ENCODE data around the gene MLIP. TPM values are rescaled to one million over a fixed set of nuclear protein-coding genes. Genes with fewer than 3 reads are reported as not detected.

The MLIP gene
- total RNA-seq, 1 experiment from 2014 or later: not detected

- no peak for ATAC-seq
- TF ChIP-seq, protein P1, sequence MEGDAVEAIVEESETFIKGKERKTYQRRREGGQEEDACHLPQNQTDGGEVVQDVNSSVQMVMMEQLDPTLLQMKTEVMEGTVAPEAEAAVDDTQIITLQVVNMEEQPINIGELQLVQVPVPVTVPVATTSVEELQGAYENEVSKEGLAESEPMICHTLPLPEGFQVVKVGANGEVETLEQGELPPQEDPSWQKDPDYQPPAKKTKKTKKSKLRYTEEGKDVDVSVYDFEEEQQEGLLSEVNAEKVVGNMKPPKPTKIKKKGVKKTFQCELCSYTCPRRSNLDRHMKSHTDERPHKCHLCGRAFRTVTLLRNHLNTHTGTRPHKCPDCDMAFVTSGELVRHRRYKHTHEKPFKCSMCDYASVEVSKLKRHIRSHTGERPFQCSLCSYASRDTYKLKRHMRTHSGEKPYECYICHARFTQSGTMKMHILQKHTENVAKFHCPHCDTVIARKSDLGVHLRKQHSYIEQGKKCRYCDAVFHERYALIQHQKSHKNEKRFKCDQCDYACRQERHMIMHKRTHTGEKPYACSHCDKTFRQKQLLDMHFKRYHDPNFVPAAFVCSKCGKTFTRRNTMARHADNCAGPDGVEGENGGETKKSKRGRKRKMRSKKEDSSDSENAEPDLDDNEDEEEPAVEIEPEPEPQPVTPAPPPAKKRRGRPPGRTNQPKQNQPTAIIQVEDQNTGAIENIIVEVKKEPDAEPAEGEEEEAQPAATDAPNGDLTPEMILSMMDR (IDR thresholded peaks at IDR 0.05): no peak
- TF ChIP-seq, protein P2, sequence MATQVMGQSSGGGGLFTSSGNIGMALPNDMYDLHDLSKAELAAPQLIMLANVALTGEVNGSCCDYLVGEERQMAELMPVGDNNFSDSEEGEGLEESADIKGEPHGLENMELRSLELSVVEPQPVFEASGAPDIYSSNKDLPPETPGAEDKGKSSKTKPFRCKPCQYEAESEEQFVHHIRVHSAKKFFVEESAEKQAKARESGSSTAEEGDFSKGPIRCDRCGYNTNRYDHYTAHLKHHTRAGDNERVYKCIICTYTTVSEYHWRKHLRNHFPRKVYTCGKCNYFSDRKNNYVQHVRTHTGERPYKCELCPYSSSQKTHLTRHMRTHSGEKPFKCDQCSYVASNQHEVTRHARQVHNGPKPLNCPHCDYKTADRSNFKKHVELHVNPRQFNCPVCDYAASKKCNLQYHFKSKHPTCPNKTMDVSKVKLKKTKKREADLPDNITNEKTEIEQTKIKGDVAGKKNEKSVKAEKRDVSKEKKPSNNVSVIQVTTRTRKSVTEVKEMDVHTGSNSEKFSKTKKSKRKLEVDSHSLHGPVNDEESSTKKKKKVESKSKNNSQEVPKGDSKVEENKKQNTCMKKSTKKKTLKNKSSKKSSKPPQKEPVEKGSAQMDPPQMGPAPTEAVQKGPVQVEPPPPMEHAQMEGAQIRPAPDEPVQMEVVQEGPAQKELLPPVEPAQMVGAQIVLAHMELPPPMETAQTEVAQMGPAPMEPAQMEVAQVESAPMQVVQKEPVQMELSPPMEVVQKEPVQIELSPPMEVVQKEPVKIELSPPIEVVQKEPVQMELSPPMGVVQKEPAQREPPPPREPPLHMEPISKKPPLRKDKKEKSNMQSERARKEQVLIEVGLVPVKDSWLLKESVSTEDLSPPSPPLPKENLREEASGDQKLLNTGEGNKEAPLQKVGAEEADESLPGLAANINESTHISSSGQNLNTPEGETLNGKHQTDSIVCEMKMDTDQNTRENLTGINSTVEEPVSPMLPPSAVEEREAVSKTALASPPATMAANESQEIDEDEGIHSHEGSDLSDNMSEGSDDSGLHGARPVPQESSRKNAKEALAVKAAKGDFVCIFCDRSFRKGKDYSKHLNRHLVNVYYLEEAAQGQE (IDR thresholded peaks at IDR 0.05; ENCODE audit: insufficient read depth in 1 of 2, low read depth in 2 of 2, low read length in 1 of 2): no peak
- TF ChIP-seq POLR2AphosphoS5 (IDR thresholded peaks at IDR 0.05; ENCODE audit: low read depth, low read length): no peak
- TF ChIP-seq SIN3A (IDR thresholded peaks at IDR 0.05; ENCODE audit: borderline replicate concordance, insufficient read depth, low read depth, low read length): no peak
- no peak for TF ChIP-seq TCF7L2 (IDR thresholded peaks at IDR 0.05; ENCODE audit: low read depth, low read length)
- POLR2A ChIA-PET: no interaction called here
- Histone ChIP-seq H3K27me3 (ENCODE audit: control insufficient read depth, insufficient read depth, low read length) (no peaks in the 10 kb centered on the region), H3K9me3 (ENCODE audit: control insufficient read depth, insufficient read depth, low read depth, low read length) (no peaks in the 10 kb centered on the region), H3K4me1 (ENCODE audit: control insufficient read depth, insufficient read depth, low read length) (no peaks in the 10 kb centered on the region), H3K36me3 (ENCODE audit: control insufficient read depth, insufficient read depth, low read length) (no peaks in the 10 kb centered on the region), H3K27ac (ENCODE audit: low read length) (no peak overlapping the region), H3K4me3 (ENCODE audit: low read depth in 2 of 2, low read length in 2 of 2) (no peak overlapping the region)
- CTCF ChIA-PET: no interaction called here
- BruUV-seq (replicated peaks): no TSS peak
- no peak for DNase-seq (ENCODE audit: low read depth, low spot score)
- in situ Hi-C loops (cut with HindIII; ENCODE audit: low pct_unique_long_range_greater_than_20kb, low sequenced_read_pairs): no loop called here
- intact Hi-C loops (cut with micrococcal nuclease; ENCODE audit: unreplicated experiment): no loop called here
These were observed 183.8 kb downstream of the MLIP start for GRCh38 chr6:54294965-54295532.

GRCh38 chr6:54299542-54300269 lies 188.5 kb downstream of the MLIP start:
- TF ChIP-seq, protein P2 (IDR thresholded peaks at IDR 0.05; ENCODE audit: insufficient read depth in 1 of 2, low read depth in 2 of 2, low read length in 1 of 2): no peak
- TF ChIP-seq, protein P1 (IDR thresholded peaks at IDR 0.05): no peak
- TF ChIP-seq SIN3A (IDR thresholded peaks at IDR 0.05; ENCODE audit: borderline replicate concordance, insufficient read depth, low read depth, low read length) (no peak), POLR2AphosphoS5 (IDR thresholded peaks at IDR 0.05; ENCODE audit: low read depth, low read length) (no peak), TCF7L2 (IDR thresholded peaks at IDR 0.05; ENCODE audit: low read depth, low read length) (no peak)
- no TSS peak for BruUV-seq (replicated peaks)

More at GRCh38 chr6:54299542-54300269, 188.5 kb downstream of the MLIP start:
- no peak for DNase-seq (ENCODE audit: low read depth, low spot score)
- CTCF ChIA-PET: no interaction called here
- Histone ChIP-seq H3K9me3 (ENCODE audit: control insufficient read depth, insufficient read depth, low read depth, low read length) (no peaks in the 10 kb centered on the region), H3K36me3 (ENCODE audit: control insufficient read depth, insufficient read depth, low read length) (no peaks in the 10 kb centered on the region), H3K4me1 (ENCODE audit: control insufficient read depth, insufficient read depth, low read length) (no peaks in the 10 kb centered on the region), H3K27me3 (ENCODE audit: control insufficient read depth, insufficient read depth, low read length) (no peaks in the 10 kb centered on the region), H3K4me3 (ENCODE audit: low read depth in 2 of 2, low read length in 2 of 2) (no peak overlapping the region), H3K27ac (ENCODE audit: low read length) (no peak overlapping the region)
- POLR2A ChIA-PET: no interaction called here
- no peak for ATAC-seq
- intact Hi-C loops (cut with micrococcal nuclease; ENCODE audit: unreplicated experiment): no loop called here
- in situ Hi-C loops (cut with HindIII; ENCODE audit: low pct_unique_long_range_greater_than_20kb, low sequenced_read_pairs): no loop called here
